ENCODE data around the gene TMEM263.
"Not testable (repeated sequence)": the region's sequence is repeated elsewhere in the genome, so short reads cannot be mapped to it uniquely, and the experiment has no call there.

The TMEM263 gene

DNA sequence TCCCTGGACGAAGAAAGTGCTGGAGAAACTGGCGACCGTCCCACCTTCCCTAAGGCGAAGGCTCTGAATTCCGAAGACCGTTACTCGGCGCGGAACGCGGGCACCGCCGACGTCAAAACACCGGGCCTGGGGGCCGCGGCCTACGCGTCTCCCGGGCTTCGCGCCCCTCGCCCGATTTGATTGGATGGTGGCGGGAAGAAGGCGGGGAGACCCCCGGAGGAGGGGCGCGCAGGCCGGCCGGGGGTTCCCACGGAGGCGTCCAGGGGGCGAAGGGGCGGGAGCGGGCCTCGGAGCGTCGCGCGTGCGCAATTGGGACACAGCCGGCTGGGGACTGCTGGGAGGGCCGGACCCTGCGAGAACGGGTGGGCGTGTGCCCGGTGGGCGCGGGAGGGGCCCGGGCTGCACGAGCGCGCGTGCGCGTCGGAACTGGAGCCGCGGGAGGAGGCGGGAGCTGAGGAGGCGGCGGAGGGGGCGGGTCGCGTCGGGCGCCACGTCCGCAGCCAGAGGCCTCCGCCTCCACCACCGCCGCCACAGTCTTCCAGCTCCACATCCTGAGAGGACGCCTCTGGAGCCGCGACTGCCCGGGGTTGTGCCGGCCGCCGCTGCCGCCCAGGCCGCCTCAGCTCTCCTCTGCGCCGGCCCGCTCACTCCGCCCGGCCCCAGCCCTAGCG, at the start of gene TMEM263:
TMEM263 (plus strand) TSS at position 531 of the 671 bp plus-strand sequence. CDS start 11,210 bp downstream, outside the sequence.
- peak; percentile 79 for DNase-seq

DNA sequence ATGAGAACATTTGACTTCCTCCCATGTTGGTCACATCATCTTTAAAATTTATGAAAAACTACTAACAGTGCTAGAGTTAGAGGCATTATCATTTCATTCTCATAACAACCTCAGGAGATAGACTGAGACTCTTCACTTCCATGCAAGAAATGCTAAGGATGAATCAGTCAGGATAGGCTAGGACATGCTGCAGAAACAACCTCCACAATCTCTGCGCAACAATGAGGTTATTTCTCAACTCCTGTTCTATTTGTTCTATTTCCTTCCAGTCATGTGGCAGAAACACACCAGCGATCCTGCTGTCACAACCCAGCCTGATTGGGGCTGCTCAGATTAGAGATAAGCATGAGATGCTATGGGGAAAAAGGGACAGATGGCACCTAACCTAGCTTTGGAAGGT, 49.0 kb upstream of the TMEM263 start:
- no peak for DNase-seq

GRCh38 chr12:106907411-106907810, 48.3 kb upstream of the TMEM263 start:
- DNase-seq, result no peak

- DNase-seq, result no peak
These were observed 47.9 kb upstream of the TMEM263 start for GRCh38 chr12:106907846-106908245.

- DNase-seq, result no peak
These were observed 47.1 kb upstream of the TMEM263 start for GRCh38 chr12:106908561-106908960.

GRCh38 chr12:106910202-106910601, 45.5 kb upstream of the TMEM263 start:
- peak; percentile 87 for DNase-seq

- DNase-seq, result peak; percentile 62
These were observed 44.1 kb upstream of the TMEM263 start for GRCh38 chr12:106911581-106911980.

DNA sequence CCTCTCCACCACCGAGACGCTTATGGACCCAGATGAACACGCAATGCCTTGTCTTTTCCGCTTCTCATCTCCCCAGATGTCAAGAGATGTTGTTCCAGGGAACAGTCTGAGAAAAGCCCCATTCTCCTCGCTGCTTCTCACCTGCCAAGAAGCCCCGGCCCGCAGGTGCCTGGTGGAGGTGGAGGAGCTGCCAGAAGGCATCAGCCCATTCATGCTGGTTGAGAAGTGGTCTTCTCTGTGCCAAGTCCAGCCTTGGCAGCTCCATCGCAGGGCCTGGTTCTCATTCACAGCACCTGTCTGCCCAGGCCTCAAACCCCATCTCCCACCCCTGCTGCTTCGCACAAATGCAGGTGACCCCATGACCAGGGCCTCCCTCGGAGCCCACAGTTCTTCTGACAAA, 42.3 kb upstream of the TMEM263 start:
- DNase-seq, result no peak

GRCh38 chr12:106914796-106915634, 40.7 kb upstream of the TMEM263 start:
- no peak for DNase-seq

DNA sequence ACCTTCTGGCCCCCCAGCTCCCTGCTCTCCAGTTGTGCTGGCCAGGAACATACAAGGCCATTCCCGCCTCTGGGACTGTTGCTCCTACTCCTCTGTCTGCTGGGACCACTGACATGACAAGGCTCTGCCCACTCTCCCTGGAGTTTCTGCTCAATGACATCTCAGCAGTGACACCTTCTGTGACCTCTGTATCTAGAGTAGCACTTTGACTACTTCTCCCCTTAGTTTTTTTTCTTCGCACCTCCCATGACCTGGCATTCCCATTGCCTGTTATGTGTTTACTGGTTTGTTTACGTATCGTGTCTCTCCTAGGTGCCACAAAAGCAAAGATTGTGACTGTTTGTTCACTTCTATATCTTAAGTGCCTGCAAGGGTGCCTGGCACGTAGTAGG, 40.1 kb upstream of the TMEM263 start:
- no peak for DNase-seq

- DNase-seq, result no peak
These were observed 38.2 kb upstream of the TMEM263 start for GRCh38 chr12:106917503-106917902.

DNA sequence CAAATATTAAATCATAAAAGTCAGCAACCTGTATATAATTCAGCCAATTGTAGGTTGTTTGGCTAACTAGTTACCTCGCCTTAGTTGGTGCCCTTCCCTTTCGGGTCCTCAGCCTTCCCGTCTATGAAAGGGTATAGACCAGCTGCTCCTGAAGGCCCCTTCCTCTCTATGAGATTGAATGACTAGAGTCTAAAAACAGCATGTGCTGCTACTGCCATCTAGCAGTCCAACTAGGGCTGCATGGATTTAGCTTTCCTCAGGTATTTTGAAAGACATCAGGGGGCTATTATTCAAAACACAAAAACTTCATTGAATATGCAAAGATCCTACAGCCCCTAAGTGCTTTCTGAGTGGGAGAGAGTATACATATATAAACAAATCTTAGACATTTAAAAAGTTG, 37.0 kb upstream of the TMEM263 start:
- DNase-seq, result peak; percentile 19

DNA sequence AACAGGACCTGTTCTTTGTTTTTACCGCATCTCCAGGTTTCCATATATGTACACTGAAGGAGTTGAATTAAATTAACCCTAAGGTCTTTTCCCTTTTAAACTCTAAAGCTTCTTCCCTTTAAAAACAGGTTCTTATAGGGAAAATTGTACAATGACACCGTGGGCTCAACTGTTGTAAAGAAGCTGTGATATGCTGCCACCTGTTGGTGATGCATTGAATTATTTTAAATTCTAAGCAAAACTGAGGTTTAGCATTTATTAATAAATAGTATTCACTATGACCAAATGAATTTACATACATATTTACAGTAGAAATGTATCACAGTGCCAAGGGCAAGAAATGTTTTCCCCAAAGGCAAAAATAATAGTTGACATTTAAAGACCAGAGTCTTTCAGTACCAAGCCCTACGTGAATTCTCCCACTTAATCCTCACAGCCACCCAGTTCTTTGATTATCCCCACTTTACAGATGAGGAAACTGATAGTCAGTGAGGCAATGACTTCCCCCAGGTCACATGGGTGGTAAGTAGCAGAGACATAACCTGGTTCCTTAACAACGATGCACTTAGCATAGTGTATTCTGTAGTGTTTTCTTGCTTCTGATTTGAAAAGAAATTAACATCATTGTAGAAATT, 35.7 kb upstream of the TMEM263 start:
- DNase-seq, result peak; percentile 56

- not testable (repeated sequence) for DNase-seq
These were observed 33.7 kb upstream of the TMEM263 start for GRCh38 chr12:106921976-106922375.

GRCh38 chr12:106923594-106923993, 32.1 kb upstream of the TMEM263 start:
- not testable (repeated sequence) for DNase-seq

DNA sequence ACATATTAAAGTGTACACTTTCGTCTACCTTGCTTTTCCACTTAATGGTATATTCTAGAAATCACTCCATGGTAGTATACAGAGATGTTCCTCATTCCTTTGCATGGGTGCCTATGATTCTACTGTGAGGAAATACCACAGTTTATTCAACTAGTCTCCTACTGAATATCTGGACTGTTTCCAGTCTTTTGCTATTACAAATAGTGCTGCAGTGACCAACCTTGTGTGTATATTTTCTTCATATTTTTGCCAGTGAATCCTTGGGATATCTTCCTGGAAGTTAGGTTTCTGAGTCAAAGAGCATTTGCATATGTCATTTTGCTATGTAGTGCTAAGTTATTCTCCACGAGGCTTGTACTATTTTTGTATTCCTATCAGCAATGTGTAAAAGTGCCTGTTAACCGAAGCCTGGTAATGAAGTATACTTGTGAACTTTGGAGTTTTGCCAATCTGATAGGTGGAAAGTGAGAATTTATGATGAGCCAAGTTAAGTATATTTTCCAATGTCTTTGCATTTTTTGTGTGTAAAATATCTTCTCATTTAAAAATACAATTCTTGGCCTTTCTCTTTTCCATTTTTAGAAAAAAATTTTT, 31.3 kb upstream of the TMEM263 start:
- DNase-seq, result no peak

- no peak for DNase-seq
These were observed 29.1 kb upstream of the TMEM263 start for GRCh38 chr12:106926657-106927056.

DNA sequence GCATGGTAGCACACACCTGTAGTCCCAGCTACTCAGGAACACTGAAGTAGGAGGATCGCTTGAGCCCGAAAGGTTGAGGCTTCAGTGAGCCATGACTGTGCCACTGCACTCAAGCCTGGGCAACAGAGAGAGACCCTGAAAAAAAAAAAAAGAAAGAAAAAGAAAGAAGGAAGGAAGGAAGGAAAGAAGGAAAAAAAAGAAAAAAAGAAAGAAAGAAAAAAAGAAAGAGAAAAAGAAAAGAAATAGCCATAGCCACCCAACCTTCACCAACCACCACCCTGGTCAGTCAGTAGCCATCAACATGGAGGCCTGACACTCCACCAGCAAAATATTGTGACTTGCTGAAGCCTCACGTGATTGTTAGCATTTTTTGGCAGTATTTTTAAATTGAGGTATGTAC, 21.4 kb upstream of the TMEM263 start:
- no peak for DNase-seq

- no peak for DNase-seq
These were observed 14.1 kb upstream of the TMEM263 start for GRCh38 chr12:106941481-106942156.

GRCh38 chr12:106942775-106943174, 12.9 kb upstream of the TMEM263 start:
- DNase-seq, result no peak

DNA sequence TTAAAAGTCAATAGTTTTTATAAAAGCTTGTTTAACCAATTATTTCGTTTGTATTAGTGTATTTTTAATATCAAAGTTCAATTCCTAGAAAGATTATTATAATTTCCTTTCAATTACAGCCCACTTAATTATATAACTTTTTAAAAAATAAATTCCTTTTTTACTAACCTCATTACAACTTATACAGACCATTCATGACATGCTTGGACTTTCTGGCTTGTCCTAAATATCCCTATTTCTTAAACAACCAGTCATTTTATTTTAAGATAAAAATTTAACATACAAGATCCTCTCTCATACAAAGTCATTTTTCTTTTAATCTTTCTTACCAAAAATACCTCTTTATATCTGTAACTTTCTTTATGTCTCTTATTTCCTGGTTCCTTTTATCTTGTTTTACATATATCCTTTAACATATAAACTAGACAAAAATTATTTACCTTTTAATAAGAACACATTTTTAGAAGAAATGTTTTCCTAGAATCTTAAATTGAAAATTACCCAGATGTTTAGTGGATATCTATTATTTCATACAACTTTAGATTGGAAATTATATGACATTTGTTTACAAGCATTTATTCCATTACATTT, 10.4 kb upstream of the TMEM263 start:
- DNase-seq, result no peak

DNA sequence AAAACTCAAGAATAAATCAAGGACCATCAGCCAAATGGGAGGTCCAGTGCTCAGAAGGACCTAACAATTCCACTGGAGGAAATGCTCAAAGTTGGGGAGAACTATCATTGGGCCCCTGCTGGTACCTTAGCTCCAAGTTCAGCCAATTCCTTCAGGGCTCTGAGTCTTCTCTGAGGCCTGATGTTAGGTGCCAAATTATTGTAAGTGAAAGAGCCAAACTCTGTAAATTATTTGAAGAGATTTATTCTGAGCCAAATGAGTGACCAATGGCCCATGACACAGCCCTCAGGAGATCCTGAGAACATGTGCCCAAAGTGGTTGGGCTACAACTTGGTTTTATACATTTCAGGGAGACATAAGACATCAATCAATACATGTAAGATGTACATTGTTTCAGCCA, 8.2 kb upstream of the TMEM263 start:
- no peak for DNase-seq
